K562 (cell line): Measurements from ENCODE around the gene SRP72. TPM values are rescaled to one million over a fixed set of nuclear protein-coding genes. Genes with fewer than 3 reads are reported as not detected.
A peak's percentile ranks its signal among the peaks of the same experiment; 100 is the strongest.

Source experiments
- BMI1 ChIP-seq: fragments of 150-350 bp; IDR thresholded peaks from 2 replicates; pipeline ENCODE4 v1.6.1; 2014; ENCODE audit warnings: low read length
- BRD4 ChIP-seq: fragments of 200-600 bp; sonication (generic); IDR thresholded peaks from 2 replicates; pipeline ENCODE4 v1.6.1; 2017; ENCODE audit warnings: inconsistent platforms
- BRF1 ChIP-seq: IDR thresholded peaks from 3 replicates; pipeline ENCODE4 v1.6.1; 2011; ENCODE audit warnings: borderline replicate concordance, mild to moderate bottlenecking; ENCODE audit not compliant: insufficient read length; ENCODE audit errors: extremely low read depth
- CBFA2T3 ChIP-seq: fragments of 450-650 bp; IDR thresholded peaks from 2 replicates; pipeline ENCODE4 v1.6.1; 2017
- CBX8 ChIP-seq: fragments of 200-600 bp; sonication (generic); IDR thresholded peaks from 2 replicates; pipeline ENCODE4 v1.6.1; 2012; ENCODE audit warnings: borderline replicate concordance, mixed run types, low read depth, mild to moderate bottlenecking, moderate library complexity, mixed read lengths, low read length, control low read depth, inconsistent platforms; ENCODE audit not compliant: poor library complexity, severe bottlenecking; ENCODE audit errors: extremely low read depth
- CTCF ChIP-seq, 3 experiments: IDR thresholded peaks in 2 of 3; conservative IDR thresholded peaks in 1 of 3; 2 replicates each; pipeline ENCODE4 v1.5.1; 2011 to 2012; ENCODE audit warnings: low read length in 3 of 3, mild to moderate bottlenecking in 3 of 3, control low read depth in 2 of 3, improper control_type of control experiment in 1 of 3, inconsistent platforms in 1 of 3, low read depth in 1 of 3, mixed read lengths in 1 of 3, moderate library complexity in 1 of 3; ENCODE audit not compliant: insufficient read depth in 2 of 3
- DACH1 ChIP-seq: fragments of 450-650 bp; IDR thresholded peaks from 2 replicates; pipeline ENCODE4 v1.6.1; 2018; ENCODE audit not compliant: partially characterized antibody
- DPF2 ChIP-seq: fragments of 450-650 bp; IDR thresholded peaks from 2 replicates; pipeline ENCODE4 v1.6.1; 2016
- GTF2B ChIP-seq: IDR thresholded peaks from 2 replicates; pipeline ENCODE4 v1.6.1; 2011; ENCODE audit not compliant: insufficient read length; ENCODE audit errors: extremely low read depth
- HSF4 ChIP-seq: fragments of 250-450 bp; sonication (Bioruptor Pico); IDR thresholded peaks from 2 replicates; pipeline ENCODE4 v2.1.2; 2022; ENCODE audit warnings: mild to moderate bottlenecking, moderate library complexity, borderline replicate concordance
- IRF2 ChIP-seq: sonication (generic); formaldehyde crosslinking; IDR thresholded peaks from 2 replicates; pipeline ENCODE4 v1.8.1; 2022; ENCODE audit warnings: mild to moderate bottlenecking, missing genetic modification reagents
- KLF6 ChIP-seq: fragments of 250-450 bp; sonication (Bioruptor Pico); IDR thresholded peaks from 2 replicates; pipeline ENCODE4 v1.4.0; 2020; ENCODE audit warnings: mild to moderate bottlenecking, moderate library complexity, borderline replicate concordance
- MXI1 ChIP-seq: IDR thresholded peaks from 2 replicates; pipeline ENCODE4 v1.6.1; 2011; ENCODE audit warnings: low read depth, mild to moderate bottlenecking, improper control_type of control experiment, low read length
- NCOA2 ChIP-seq, 2 experiments: fragments of 450-650 bp; IDR thresholded peaks; 2 replicates each; pipeline ENCODE4 v1.6.1; 2018; ENCODE audit warnings: mild to moderate bottlenecking in 2 of 2, moderate library complexity in 1 of 2; ENCODE audit not compliant: partially characterized antibody in 2 of 2
- PHF21A ChIP-seq: fragments of 450-650 bp; IDR thresholded peaks from 2 replicates; pipeline ENCODE4 v1.6.1; 2017; ENCODE audit warnings: low read depth, borderline replicate concordance
- PHTF2 ChIP-seq: fragments of 250-450 bp; sonication (Bioruptor Pico); IDR thresholded peaks from 2 replicates; pipeline ENCODE4 v1.5.0; 2021; ENCODE audit warnings: mild to moderate bottlenecking
- RFX5 ChIP-seq: IDR thresholded peaks from 2 replicates; pipeline ENCODE4 v1.6.1; 2011; ENCODE audit warnings: low read depth, mild to moderate bottlenecking, improper control_type of control experiment, low read length
- SMC3 ChIP-seq: conservative IDR thresholded peaks from 2 replicates; pipeline ENCODE4 v1.6.1; 2011; ENCODE audit warnings: low read depth, low read length, improper control_type of control experiment; ENCODE audit not compliant: insufficient read depth
- SUPT5H ChIP-seq: fragments of 450-650 bp; IDR thresholded peaks from 2 replicates; pipeline ENCODE4 v1.6.1; 2016
- TBL1XR1 ChIP-seq, 2 experiments: IDR thresholded peaks; 2 replicates each; pipeline ENCODE4 v1.6.1; 2012; ENCODE audit warnings: improper control_type of control experiment in 2 of 2, low read length in 2 of 2, mild to moderate bottlenecking in 1 of 2
- TBP ChIP-seq: optimal IDR thresholded peaks from 2 replicates; pipeline ENCODE3; 2011; ENCODE audit warnings: low read depth, low read length, improper control_type of control experiment
- ZC3H4 ChIP-seq: sonication (generic); formaldehyde crosslinking; IDR thresholded peaks from 2 replicates; pipeline ENCODE4 v1.9.0; 2021; ENCODE audit warnings: missing genetic modification reagents, borderline replicate concordance
- ZNF165 ChIP-seq: fragments of 250-450 bp; sonication (Bioruptor Pico); IDR thresholded peaks from 2 replicates; pipeline ENCODE4 v1.4.0; 2020; ENCODE audit warnings: borderline replicate concordance
- ZNF507 ChIP-seq: conservative IDR thresholded peaks from 2 replicates; pipeline ENCODE4 v1.6.1; 2017; ENCODE audit warnings: missing genetic modification characterization, missing compliant biosample characterization
- ZNF586 ChIP-seq: fragments of 450-650 bp; formaldehyde crosslinking; conservative IDR thresholded peaks from 2 replicates; pipeline ENCODE4 v1.4.0; 2020; ENCODE audit warnings: mild to moderate bottlenecking, moderate library complexity
- ZNF778 ChIP-seq: fragments of 450-650 bp; formaldehyde crosslinking; IDR thresholded peaks from 2 replicates; pipeline ENCODE4 v1.4.0; 2020; ENCODE audit warnings: mild to moderate bottlenecking, moderate library complexity
- polyA plus RNA-seq, 8 experiments: library from polyadenylated mRNA; depleted of rRNA in 4 of 8; stranded (reverse) in 5 of 8; unstranded in 3 of 8; fragments of >200 nt; fragmentation: Nextera tagmentation in 2 of 8; fragmentation: Illumina TruSeq in 1 of 8; extraction: Ambion mirVana in 2 of 8; extraction: Trizol in 1 of 8; gene quantifications; 2 replicates each; pipeline versions ENCODE4 v1.2.1 to v1.2.3, GENCODE V29; 2011 to 2014; ENCODE audit warnings: inconsistent platforms in 1 of 8, missing spikeins in 1 of 8
- total RNA-seq, 7 experiments: library from RNA; depleted of rRNA in 6 of 7; stranded (reverse); fragments of >200 nt in 6 of 7; fragmentation: Illumina TruSeq in 2 of 7; extraction: Trizol in 2 of 7; gene quantifications; 2 replicates each; pipeline versions ENCODE4 v1.2.1 to v1.2.3, GENCODE V29; 2011 to 2021; ENCODE audit warnings: low replicate concordance in 1 of 7
- TF ChIP-seq, protein P1 (sequence below): sonication (generic); formaldehyde crosslinking; IDR thresholded peaks from 2 replicates; pipeline ENCODE4 v1.8.1; 2022; ENCODE audit warnings: missing genetic modification reagents

The SRP72 gene
- total and polyA plus RNA-seq, 9 of the 15 experiments (the other 6 are each of a cell fraction or from before 2014, with no cell fraction given), result 124 to 341 (median 202) TPM

- TF ChIP-seq BMI1 (no peak), DACH1 (no peak), DPF2 (peak; percentile 57; the same call in 1 of the 2 replicates), CBFA2T3 (peak; percentile 78), SMC3 (no peak), KLF6 (no peak), HSF4 (no peak), BRF1 (no peak), TBP (peak; percentile 69), SUPT5H (peak; percentile 89), GTF2B (no peak), NCOA2 (IDR thresholded peaks at IDR 0.05; ENCODE audit: partially characterized antibody in 2 of 2) (no peak), TBL1XR1 (IDR thresholded peaks at IDR 0.05; ENCODE audit: low read length in 2 of 2) (no peak), ZC3H4 (CRISPR knock-in tag) (no peak), CTCF (IDR thresholded peaks at IDR 0.05 in 2 of 3, conservative IDR thresholded peaks at IDR 0.05 in 1 of 3; ENCODE audit: insufficient read depth in 2 of 3, low read depth in 1 of 3, low read length in 3 of 3) (peak in 2 of 3 experiments; percentile 19 to 29; a peak in 1 of 6 replicates), MXI1 (peak; percentile 88; the same call in 1 of the 2 replicates), ZNF778 (CRISPR knock-in tag) (no peak), IRF2 (CRISPR knock-in tag) (no peak), PHTF2 (CRISPR knock-in tag) (no peak), BRD4 (no peak), PHF21A (no peak), CBX8 (no peak), ZNF586 (no peak), ZNF507 (no peak), RFX5 (no peak), ZNF165 (CRISPR knock-in tag) (no peak)
- TF ChIP-seq, protein P1, sequence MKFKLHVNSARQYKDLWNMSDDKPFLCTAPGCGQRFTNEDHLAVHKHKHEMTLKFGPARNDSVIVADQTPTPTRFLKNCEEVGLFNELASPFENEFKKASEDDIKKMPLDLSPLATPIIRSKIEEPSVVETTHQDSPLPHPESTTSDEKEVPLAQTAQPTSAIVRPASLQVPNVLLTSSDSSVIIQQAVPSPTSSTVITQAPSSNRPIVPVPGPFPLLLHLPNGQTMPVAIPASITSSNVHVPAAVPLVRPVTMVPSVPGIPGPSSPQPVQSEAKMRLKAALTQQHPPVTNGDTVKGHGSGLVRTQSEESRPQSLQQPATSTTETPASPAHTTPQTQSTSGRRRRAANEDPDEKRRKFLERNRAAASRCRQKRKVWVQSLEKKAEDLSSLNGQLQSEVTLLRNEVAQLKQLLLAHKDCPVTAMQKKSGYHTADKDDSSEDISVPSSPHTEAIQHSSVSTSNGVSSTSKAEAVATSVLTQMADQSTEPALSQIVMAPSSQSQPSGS, result no peak
Measured at GRCh38 chr4:56435140-56435926, 32.1 kb upstream of the SRP72 start, which contains the start of gene PPAT (continued).
